ENCODE measurements around the gene UBAC1.

UBAC1 gene

DNA sequence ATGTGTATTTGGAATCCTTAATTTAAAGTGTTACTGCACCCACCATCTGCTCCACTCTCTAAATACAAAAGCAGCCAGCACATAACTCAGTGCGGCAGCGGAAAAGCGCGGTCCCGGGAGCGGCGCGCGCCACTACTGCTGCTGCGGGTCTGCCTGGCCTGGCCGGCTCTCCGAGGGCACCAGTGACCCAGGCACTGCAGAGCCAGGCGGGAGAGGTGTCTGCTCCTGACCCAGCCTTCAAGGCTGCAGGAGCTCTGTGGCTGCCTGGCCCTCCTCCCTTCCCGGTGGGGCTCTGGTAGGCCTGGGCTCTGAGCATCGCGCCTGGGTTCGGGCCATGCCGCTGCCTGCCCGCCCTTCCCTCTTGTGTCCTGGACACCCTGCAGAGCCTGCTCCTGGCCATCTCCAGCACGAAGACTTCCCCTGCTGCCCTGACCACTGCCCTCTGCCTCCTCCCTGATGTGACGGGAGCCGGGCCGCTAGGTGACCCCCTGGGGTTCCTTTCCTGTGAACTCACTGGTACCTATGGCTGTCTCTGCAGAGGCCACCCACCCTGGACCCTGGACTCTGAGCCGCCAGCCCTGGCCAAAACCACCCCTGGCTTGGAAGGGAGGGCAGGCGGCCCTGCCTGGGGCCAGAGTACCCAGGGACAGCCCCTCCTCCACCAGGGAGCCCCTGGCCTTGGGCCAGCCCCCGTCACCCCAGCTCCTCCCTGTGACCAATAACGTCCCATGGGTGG, 32.8 kb upstream of the UBAC1 start:
- no peak for DNase-seq (ENCODE audit: low read depth in 2 of 3, low spot score in 1 of 3)

- DNase-seq (ENCODE audit: low read depth in 2 of 3, low spot score in 1 of 3) = no peak
These were observed 32.2 kb upstream of the UBAC1 start for GRCh38 chr9:135993409-135993742.

GRCh38 chr9:135992486-135993408, 31.6 kb upstream of the UBAC1 start:
- DNase-seq (ENCODE audit: low read depth in 2 of 3, low spot score in 1 of 3) = peak; percentile 9 to 23 (median 18)

GRCh38 chr9:135991771-135992170, 30.6 kb upstream of the UBAC1 start:
- DNase-seq (ENCODE audit: low read depth in 2 of 3, low spot score in 1 of 3) = no peak

GRCh38 chr9:135990468-135991429, 29.6 kb upstream of the UBAC1 start:
- peak; percentile 20 to 44 (median 34) for DNase-seq (ENCODE audit: low read depth in 2 of 3, low spot score in 1 of 3)

DNA sequence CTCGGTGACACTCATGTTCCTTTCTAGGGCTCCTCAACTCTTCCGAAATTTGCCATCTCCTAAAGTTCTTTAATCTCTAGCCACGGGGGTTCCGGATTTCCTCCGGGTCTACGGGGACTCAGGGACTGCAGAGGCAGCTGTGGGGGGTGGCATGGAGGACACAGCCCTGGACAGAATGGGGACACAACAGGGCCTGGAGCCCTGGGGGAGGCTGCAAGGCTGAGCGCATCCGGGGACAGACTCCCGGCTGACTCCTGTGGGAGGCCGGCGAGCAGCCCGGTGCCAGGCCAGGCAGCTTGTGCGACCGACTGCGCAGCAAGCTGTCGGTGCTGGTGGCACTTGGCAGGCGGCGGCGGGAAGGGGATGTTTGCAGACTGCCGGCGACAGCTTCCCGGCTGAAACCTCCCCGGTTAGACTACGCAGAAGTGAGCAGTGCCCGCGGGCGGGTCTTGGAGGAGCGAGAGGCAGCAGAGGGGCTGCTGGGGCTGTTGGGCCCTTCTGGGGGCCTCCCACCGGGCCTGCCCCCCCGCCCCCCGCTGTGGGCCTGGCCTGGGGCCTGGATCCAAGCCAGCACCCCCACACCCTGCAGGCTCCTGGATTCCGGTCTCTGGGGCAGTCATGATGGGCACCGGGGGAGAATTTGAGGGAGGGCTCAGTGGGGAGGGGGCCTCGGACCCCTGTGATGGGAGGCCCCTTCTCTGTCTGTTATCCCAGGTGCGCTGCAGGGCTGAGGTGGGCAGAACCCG, 28.7 kb upstream of the UBAC1 start:
- no peak for DNase-seq (ENCODE audit: low read depth in 2 of 3, low spot score in 1 of 3)

DNA sequence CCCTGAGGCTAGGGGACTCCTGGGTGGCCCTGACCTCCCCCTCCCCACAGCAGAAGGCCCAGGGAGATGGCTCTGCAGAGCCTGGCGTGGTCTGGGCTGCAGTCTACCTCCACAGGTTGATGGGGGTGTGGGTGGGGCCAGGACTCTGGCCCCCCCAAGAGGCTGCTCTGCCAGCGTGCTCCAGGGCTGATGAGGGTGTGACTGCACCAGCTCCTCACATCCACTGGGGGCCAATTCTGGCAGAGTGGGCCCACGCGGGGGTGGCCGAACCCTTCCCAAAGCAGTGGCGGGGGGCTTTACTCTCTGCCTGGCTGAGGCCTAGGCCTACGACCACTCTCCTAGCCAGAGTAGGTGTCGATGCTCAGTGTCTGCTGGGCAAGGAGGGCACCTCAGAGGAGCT, 28.0 kb upstream of the UBAC1 start:
- DNase-seq (ENCODE audit: low read depth in 2 of 3, low spot score in 1 of 3) = no peak

- DNase-seq (ENCODE audit: low read depth in 2 of 3, low spot score in 1 of 3) = no peak
These were observed 27.3 kb upstream of the UBAC1 start for GRCh38 chr9:135988493-135988892.

DNA sequence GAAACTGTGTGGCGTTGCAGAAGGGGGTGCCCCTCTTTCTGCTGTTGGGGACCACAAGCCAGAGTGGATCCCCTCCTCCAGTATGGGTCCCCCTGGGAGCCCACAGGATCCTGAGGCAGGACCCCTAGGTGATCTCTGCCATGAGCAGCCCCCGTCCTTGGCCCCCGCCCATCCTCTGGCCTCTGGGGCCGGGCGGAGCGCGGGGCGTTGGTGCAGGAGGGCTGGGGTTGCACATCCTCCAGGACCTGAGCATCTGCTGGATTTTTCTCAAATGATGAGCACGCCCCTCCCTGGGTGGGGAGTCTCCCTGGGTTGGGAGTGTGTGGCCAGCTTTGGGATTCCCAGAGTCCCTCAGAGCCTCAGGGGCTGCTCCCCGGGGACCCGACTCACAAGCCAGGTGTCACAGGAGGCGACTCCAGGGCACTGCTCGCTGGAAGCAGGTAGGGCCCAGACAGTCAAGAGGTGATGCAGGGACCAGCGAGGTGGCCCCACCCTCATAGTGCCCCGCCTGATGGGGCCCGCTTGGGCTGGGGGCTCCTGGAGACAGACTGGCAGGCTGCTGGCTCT, 26.7 kb upstream of the UBAC1 start:
- no peak for DNase-seq (ENCODE audit: low read depth in 2 of 3, low spot score in 1 of 3)

GRCh38 chr9:135986605-135987004, 25.4 kb upstream of the UBAC1 start:
- DNase-seq (ENCODE audit: low read depth in 2 of 3, low spot score in 1 of 3) = no peak

DNA sequence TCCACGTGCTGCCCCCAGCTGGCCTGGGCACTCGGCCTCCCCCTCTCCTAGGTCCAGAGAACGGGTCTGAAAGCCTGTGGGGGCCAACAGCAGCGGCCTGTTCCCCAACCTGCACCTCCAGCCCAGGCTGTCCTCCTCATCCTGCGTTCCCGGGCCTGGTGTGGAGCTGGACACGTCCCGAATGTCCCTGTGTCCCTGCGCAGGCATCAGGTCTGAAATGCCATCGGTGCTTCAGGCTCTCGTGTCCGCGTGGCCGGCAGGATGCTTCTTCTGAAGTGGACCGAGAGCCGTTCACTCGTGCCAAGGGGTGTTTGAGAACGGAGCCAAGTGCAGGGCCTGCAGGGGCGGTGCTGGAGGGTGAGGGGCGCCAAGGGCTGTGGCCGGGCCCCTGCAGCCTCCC, 24.7 kb upstream of the UBAC1 start:
- no peak for DNase-seq (ENCODE audit: low read depth in 2 of 3, low spot score in 1 of 3)

DNA sequence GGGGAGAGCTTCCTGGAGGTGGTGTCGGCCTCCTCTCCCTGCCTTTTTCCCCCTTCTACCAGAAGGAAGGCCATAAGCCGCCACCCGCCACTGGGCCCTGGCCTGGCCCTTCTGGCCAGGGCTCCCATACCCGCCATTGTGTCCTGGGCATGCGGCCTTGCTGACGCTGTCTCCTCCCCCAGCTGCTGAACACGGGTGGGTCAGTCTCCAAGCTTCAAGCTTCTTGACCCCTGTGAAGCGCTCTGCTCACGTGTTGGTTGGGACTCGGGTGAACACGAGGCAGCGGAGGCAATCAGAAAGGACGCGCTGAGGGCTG, 24.2 kb upstream of the UBAC1 start:
- DNase-seq (ENCODE audit: low read depth in 2 of 3, low spot score in 1 of 3) = no peak

DNA sequence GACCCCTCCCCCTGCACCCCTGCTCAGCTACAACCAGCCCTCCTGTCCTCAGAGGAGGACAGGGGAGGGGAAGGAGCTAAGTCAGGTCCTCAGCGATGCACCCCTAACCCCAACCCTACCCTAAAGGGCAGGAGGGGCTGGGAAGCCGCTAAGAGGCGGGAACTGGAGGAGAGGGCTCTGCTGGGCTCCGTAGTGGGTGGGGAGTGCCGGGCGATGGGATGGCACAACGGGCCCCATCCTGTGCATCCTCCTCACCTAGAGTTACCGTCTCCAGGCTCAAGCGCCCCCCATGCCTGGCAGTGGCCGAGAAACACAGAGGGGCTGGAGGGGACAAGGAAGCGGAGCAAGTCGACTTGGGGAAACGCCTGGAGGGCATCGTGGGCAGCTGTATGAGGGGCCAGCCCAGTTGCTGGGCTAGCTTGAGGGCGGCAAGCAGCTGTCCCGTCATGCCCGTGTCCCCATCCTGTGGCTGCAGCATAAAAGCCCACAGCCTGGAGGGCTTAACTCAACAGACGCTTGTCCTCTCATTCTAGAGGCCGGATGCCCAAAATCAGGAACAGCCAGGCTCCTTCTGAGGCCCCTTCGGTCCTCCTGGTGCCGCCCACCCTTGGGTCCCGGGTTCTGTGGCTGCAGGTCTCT, 23.0 kb upstream of the UBAC1 start:
- no peak for DNase-seq (ENCODE audit: low read depth in 2 of 3, low spot score in 1 of 3)

- DNase-seq (ENCODE audit: low read depth in 2 of 3, low spot score in 1 of 3) = no peak
These were observed 22.3 kb upstream of the UBAC1 start for GRCh38 chr9:135983208-135984071.

DNA sequence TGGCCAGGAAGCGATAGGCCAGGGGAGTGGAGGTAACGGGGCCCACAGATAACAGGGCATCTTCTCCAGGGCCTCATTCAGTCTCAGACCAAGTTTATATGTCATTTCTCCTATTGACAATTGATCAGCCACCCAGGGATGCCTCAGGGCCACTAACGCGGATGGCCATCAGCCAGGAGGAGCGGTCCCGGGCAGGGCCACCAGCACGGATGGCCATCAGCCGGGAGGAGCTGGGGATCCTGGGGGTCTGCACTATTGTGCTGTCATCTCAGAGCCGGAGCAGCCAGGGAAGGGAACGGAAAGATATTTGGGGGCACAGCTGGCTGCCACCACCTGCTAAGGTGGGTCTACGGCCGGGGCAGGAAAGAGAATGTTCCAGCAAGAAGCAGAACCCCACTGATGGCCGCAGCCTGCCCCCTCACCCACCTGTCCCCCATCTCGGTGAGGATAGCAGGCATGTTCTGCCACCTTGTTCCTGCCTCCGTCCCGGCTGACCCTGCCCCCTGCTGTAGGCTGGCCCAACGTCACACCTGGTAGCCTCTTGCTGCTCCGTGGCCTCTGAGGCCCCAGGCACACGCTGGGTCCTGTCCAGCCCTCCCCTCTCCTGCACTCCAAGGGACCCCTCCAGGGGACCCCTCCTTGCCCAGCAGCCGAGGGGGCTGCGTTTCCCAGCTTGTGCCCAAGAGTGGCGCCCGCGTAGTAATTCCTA, 21.5 kb upstream of the UBAC1 start:
- no peak for DNase-seq (ENCODE audit: low read depth in 2 of 3, low spot score in 1 of 3)

DNA sequence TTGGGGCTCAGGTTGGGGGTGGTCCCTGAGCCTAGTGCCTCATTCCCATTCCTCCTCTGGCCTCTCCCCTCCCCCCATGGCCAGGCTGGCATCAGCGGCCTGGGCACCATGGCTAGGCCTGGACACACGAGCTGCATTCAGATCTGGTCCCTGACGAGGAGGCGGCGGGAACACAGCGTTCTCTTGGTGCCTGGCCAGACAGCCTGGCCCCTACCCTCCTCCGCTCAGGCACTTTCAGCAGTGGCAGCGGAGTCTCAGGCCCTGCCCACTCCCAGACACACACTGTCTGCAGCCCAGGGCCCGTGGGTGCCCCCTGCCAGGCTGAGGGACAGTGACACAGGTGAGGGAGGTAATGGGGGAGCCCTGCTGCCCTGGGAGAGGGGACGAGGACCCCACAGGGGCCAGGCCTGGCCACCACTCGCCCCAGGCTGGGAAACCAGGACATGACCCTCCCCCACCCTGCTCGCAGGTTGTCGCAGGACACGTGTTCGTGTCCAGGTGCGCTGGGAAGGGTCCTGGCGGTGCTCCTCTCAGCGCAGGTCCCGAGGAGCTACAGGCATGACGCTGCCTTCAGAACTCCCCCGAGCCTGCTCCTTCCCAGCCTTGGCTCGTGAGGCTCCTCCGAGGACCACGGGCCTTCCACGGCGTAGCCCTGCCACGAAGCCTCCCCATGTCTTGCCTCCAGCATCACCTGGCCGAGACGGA, 19.9 kb upstream of the UBAC1 start:
- no peak for DNase-seq (ENCODE audit: low read depth in 2 of 3, low spot score in 1 of 3)

- no peak for DNase-seq (ENCODE audit: low read depth in 2 of 3, low spot score in 1 of 3)
These were observed 18.5 kb upstream of the UBAC1 start for GRCh38 chr9:135979547-135980166.
